NCI-H345 treated with DMSO at 0.1 percent for 48 hours (cell line): Measurements from ENCODE around the gene CCL4.
"Not testable (repeated sequence)": the region's sequence is repeated elsewhere in the genome, so short reads cannot be mapped to it uniquely, and the experiment has no call there.

Experiments
- DNase-seq: peaks from one replicate; lab custom pipeline; 2025; ENCODE audit not compliant: unreplicated experiment; lab: John Stamatoyannopoulos, UW

The CCL4 gene

DNA sequence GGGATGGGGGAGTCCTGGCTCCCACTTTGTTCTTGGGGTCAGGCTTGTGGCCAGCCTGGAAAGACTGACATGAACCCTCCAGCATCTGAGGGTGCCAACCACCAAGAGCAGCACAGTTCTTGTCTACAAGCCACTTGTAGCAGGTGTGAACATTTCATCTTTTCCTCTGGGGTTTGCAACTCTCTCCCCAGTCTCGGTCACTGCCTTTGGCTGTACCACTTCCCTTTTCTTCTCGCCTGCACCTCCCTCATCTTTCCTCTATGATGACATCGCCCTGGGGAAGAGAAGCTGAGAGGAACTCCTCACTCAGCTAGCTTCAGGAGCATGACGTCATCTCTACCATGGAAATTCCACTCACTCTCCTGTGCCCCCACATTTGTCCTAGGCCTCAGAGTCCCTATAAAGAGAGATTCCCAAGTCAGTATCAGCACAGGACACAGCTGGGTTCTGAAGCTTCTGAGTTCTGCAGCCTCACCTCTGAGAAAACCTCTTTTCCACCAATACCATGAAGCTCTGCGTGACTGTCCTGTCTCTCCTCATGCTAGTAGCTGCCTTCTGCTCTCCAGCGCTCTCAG, at the start of gene CCL4:
Gene CCL4 (plus strand): TSS at position 427 of the 575 bp plus-strand sequence. CDS start 79 bp downstream, at position 506.
- not testable (repeated sequence) for DNase-seq

DNA sequence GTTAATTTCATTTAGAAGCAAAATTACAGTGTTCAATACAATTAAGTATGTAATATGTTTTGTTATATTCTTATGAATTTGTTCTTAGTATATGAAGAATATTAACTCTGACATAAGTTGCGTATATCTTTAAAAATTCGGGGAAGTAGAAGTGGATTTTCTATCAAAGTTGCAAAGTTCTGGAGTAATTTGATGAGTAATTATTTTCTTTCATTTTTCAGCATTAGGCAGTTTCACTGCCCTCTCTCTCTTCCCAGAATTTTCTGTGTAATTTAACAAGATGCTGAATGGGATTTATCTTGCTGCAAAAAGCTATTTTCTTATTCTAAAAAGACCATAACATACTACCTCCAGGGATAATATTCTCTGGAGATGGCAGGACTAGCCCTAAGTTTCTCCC, 48.5 kb upstream of the CCL4 start:
- no peak for DNase-seq

DNA sequence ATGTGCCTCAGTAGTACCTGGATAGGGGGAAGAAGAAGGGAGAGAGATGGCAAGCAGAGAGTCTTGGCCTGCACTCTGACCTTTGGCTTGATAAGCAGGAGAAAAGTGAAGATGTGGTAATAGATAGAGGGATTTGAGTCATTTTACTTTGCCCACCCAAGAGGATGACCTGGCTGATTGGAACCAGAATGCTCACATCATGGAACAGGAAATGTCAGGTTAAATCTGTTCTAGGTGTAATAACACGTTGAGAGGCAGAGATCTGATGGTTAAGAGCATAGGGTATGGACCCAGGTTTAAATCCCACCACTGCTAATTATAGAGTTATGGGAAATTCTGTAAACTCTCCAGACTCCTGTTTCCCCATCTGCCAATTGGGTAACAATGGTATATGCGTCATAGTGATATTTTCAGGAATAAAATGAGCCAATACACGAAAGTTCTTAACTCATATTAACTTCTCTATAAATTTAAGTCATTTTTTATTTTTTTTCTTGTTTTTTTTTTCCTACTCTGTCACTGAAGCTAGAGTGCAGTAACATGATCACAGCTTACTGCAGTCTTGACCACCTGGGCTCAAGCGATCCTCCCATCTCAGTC, 47.6 kb upstream of the CCL4 start:
- DNase-seq = no peak

- DNase-seq = no peak
Observed at GRCh38 chr17:36057911-36058310, 45.7 kb upstream of the CCL4 start.

GRCh38 chr17:36059406-36059805, 44.2 kb upstream of the CCL4 start:
- no peak for DNase-seq

DNA sequence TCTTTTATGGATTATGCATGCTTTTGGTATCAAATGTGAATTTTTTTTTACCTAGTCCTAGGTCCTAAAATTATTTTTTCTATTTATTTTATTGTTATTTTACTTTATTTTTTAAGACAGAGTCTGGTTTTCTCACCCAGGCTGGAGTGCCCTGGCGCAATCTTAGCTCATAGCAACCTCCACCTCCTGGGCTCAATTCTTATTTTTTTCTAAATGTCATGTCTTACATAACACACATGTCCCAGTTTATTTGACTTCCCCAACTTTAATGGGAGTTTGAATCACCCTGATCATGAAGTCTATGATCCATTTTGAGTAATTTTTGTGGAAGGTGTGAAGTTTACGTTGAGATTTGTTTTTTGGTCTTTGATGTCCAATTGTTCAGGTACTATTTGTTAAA, 42.8 kb upstream of the CCL4 start:
- DNase-seq = no peak

GRCh38 chr17:36063786-36064541, 39.7 kb upstream of the CCL4 start, which contains the start of gene CCL18:
Gene CCL18, plus strand, starts transcription at chr17:36064272. Its CDS starts 71 bp downstream, at chr17:36064343.
- no peak for DNase-seq

DNA sequence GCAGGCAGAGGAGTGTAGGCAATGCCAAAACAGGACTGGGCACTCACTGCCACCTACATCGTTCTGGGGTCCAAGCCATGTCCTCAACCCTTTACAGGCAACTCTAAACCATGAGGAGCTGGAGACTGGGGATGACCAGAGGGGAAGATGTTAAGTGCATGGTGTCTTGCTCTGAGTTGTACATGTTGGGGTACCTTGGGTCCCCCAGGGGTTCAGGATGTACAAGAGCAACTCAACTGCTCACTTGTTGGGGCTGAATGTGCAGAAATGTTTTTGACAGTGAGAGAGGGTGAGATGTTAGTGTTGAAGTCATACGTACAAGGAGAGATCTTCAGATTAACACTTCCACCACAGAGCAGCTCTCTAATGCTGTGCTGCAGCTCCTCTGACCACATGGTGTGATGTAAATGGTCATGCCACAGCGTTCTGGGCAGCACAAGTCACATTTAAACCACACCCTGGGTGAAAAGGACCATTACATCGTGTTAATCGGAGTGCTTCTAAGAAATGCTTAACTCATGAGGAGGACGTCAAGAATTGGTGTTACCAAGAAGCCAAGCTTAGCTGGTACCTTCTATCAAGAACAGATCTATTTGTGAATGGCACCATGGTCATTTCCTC, 37.2 kb upstream of the CCL4 start:
- DNase-seq = no peak

- DNase-seq = no peak
Observed at GRCh38 chr17:36068524-36068923, 35.1 kb upstream of the CCL4 start.

- DNase-seq = no peak
Observed at GRCh38 chr17:36069136-36069535, 34.5 kb upstream of the CCL4 start.

GRCh38 chr17:36070427-36070826, 33.2 kb upstream of the CCL4 start:
- DNase-seq = no peak

DNA sequence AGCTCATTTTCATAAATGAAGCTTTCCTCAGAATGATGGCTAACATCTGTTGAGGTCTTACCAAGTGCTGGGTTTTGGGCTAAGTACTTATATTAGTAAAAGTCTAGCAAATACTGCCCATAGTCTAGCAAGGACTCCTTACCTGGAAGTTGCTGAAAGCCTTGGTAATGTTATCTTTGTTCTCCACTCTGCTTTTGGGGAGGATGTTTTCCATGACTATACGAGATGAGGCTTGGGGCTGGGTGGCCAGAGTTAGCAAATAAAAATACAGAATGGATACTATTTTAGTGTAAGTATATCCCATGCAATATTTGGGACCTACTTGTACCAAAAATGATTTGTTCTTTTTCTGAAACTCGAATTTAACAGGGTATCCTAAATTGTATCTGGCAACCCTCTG, 31.9 kb upstream of the CCL4 start:
- DNase-seq = no peak

DNA sequence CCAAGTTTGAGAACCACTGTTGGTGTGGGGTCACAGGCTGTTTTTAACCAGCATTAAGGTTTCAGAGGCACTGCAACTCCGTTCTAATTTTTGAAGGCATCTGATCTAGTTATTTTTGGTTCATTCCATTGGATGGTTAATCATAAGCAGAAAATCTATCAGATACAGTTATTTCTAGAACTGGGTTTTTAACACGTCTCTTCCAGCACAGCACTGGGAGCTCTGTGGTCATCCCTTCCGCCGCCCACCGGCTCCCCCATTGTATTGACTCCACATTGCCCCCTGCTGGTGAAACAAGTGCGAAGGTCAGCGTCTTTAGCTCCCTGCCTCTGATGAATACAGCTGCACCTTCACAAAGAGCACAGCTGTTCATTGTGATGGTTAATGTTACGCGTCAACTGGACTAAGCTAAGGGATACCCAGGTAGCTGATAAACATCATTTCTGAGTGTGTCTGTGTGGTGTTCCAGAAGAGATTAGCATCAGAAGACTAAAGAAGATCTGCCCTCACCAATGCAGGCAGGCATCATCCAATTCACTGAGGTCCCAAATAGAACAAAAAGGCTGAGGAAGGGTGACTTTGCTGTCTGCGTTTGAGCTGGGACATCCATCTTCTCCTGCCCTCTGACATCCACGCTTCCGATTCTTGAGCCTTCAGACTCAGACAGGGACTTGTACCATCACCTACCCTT, 31.1 kb upstream of the CCL4 start:
- no peak for DNase-seq

GRCh38 chr17:36074365-36074764, 29.3 kb upstream of the CCL4 start:
- DNase-seq = no peak

- DNase-seq = not testable (repeated sequence)
Observed at GRCh38 chr17:36081681-36082471, 21.8 kb upstream of the CCL4 start.

GRCh38 chr17:36082482-36083120, 21.0 kb upstream of the CCL4 start:
- not testable (repeated sequence) for DNase-seq

DNA sequence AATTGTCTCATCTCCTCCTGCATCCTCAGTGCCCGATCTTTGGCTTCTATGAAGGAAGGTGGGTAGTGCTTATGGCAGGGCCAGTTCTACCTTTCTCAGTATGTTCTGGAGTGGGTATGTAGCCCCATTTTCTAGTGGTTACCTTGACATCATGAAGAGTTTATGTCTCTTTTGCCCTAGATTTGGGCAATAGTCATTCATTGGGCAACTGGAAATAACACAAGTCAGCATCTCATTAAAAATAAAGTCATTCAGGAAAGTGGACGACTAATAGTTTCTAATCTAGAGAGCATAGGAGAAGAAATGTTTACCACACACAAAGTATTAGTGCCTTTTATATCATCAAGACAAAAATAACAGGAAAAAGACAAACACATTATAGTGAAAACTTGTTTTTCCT, 19.9 kb upstream of the CCL4 start:
- DNase-seq = not testable (repeated sequence)

DNA sequence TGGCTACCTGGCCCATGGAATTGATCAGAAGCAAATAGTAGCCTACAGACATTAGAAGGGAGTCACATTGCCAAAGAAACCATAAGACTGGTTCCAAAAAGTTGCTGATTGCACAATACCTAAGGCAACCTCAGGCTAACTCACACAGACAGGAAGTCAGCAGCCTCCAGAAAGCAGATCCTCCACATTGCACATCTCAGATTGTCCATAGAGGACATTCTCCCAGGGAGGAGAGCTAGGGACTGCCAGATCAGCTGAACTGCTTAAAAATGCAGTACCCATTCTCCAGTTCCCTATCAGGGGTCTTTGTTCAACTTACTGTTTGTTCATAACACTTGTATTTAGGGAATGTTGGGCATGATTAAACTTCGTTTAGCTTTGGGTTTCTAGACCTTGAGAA, 17.9 kb upstream of the CCL4 start:
- DNase-seq = no peak

DNA sequence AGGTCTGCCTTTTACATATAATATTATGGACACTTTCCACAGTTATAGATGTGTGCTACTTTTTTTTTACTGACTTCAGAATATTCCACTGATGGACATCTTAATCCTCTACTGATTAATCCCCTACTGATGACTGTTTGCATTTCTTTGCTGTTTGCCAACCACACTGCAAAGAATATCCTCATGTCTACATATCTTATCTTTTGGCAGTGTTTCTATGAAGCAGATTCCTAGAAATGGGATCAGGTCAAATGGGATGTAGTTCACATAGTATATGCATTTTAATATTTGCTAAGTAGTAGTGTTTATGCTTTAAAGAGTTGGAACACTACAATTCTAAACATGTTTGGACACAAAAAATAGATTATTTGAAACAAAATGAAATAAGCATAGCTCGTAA, 16.8 kb upstream of the CCL4 start:
- no peak for DNase-seq

DNA sequence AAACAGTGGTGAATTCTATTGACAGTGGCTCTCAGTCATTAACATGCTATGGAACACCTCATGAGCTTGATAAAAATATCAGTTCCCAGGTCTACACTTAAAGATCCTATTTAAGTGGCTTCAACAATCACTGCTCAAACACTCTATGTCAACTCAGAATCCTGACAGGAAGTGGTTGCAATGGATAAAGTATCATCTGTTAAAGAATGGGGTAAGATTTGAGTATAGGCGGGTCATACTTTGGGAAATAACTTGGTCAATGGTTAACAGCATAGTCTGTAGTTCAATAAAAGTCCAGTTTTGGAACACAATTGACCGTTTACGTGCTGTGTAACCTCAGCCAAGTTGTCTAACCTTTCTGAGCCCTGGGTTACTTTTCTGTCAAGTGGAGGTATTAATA, 16.2 kb upstream of the CCL4 start:
- not testable (repeated sequence) for DNase-seq
